Measurements from ENCODE around the gene DUSP3. TPM values are rescaled to one million over a fixed set of nuclear protein-coding genes. Genes with fewer than 3 reads are reported as not detected.

Gene DUSP3
- total RNA-seq, 3 donors from 2014 or later = 16.9 to 17.4 (median 17.2) TPM

DNA sequence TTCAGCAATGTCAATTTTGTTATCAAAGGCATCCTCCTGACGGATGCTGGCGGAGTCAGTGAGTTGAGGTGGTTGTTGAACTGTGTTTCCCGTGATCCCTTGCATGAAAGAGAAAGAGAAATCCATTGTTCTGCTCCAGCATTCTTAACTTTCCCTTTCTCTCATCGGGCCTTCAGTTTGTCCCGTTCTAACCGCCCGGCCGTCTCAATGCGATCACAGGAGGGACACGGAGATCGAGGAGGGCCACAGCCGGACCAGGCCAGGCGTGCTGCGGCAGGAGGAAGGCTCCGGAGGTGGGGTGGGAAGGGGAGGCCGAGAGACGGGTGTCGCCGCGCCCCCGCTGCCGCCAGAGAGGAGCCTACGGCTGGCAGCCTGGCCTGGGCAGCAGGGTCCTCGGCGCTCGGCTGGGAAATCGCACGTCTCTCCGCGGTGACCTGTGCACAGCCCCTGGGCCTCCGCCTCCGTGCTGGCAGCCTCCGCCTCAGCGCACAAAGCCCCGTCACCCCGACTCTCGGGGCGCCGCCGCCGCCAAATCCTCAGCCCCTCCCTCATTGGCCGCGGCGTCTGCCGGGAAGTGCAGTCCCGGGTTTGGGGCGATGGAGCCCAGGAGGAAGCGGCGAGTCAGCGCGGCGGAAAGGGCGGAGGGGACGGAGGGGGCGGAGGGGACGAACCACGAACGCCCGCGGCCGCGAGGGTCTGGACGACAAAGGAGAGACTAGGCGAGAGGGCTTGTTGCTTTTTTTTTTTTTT is 58.3 kb downstream of the DUSP3 start:
- Mint-ChIP-seq H3K9me3 (no peaks in the 10 kb centered on the region), H3K4me3 (peak overlapping the region; percentile 91), H3K4me1 (ENCODE audit: low read depth) (peaks cover 16% of the 10 kb centered on the region), H3K27me3 (ENCODE audit: low read depth) (peaks cover 10% of the 10 kb centered on the region), H3K36me3 (ENCODE audit: insufficient read depth) (no peaks in the 10 kb centered on the region)
- ATAC-seq (peak; percentile 90 to 95), DNase-seq (peak; percentile 65)

- DNase-seq = no peak
- Mint-ChIP-seq H3K9me3 (no peaks in the 10 kb centered on the region), H3K36me3 (ENCODE audit: insufficient read depth) (no peaks in the 10 kb centered on the region), H3K4me1 (ENCODE audit: low read depth) (peaks cover 18% of the 10 kb centered on the region), H3K4me3 (peak overlapping the region; percentile 91), H3K27me3 (ENCODE audit: low read depth) (peaks cover 19% of the 10 kb centered on the region)
- ATAC-seq = peak; percentile 23 to 51
Measured at GRCh38 chr17:43719578-43719977, 59.2 kb downstream of the DUSP3 start.

DNA sequence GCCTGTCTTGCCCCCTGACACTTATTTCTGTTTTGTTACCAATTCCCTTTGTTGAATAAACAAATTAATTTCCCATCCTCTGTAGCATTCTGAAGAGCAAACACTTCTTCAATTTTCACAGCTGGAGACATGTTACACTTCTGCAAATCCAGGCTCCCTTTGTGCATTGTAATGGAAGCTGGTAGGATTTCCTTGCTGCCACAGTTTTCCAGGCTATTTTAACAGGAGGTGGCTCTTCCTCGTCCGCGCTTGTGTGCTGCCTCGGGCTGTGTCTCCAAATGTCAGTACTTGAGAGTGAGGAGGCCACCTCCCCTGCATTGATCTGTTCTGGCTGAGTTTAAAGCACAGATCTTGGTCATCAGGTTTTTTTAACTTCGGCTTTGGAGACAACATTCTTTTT is 60.2 kb downstream of the DUSP3 start:
- H3K9me3 Mint-ChIP-seq = no peaks in the 10 kb centered on the region
- H3K4me3 Mint-ChIP-seq = no peak overlapping the region
- peaks cover 25% of the 10 kb centered on the region for H3K4me1 Mint-ChIP-seq (ENCODE audit: low read depth)
- peaks cover 25% of the 10 kb centered on the region for H3K27me3 Mint-ChIP-seq (ENCODE audit: low read depth)
- DNase-seq = no peak
- ATAC-seq = no peak
- H3K36me3 Mint-ChIP-seq (ENCODE audit: insufficient read depth) = no peaks in the 10 kb centered on the region

DNA sequence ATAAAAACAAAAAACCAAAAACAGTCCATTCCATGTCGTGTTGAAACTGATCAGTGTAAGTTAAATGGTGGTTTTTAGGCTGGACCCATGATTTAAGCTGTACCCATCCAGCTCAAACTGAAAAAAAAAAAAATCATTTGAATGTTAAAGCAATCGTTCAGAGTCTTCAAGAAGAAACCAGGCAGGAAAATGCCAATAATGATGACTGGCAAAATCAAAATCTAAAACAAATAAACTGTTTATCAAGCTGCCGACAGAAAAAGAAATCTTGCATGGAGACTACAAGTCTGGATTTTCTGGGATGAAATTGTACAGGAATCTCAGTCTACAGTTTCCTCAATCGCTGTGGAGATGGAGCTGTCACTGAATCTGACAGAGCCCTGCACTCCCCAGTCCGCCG is 60.9 kb downstream of the DUSP3 start:
- Mint-ChIP-seq H3K4me1 (ENCODE audit: low read depth) (peaks cover 30% of the 10 kb centered on the region), H3K9me3 (no peaks in the 10 kb centered on the region), H3K27me3 (ENCODE audit: low read depth) (peaks cover 30% of the 10 kb centered on the region), H3K36me3 (ENCODE audit: insufficient read depth) (no peaks in the 10 kb centered on the region), H3K4me3 (no peak overlapping the region)
- no peak for DNase-seq
- no peak for ATAC-seq

Other genes with a start within 250 kb of the DUSP3 start
- gene ETV4, start 232.6 kb downstream of the DUSP3 start, total RNA-seq = 1 to 10 TPM; 1.1 to 2.2 (median 2.2) TPM
- gene MEOX1, start 117.1 kb downstream of the DUSP3 start, total RNA-seq = under 1 TPM; 0.21 to 0.35 (median 0.24) TPM
- gene SOST, start 20.2 kb downstream of the DUSP3 start, total RNA-seq = not detected
- not detected for gene CFAP97D1, start 1.5 kb upstream of the DUSP3 start, total RNA-seq
- under 1 TPM; 0.24 to 0.94 (median 0.87) TPM for gene MPP3, start 54.2 kb upstream of the DUSP3 start, total RNA-seq
- gene CD300LG, start 68.2 kb upstream of the DUSP3 start, total RNA-seq = not detected
- under 1 TPM; 0.21 to 0.91 (median 0.54) TPM for gene MPP2, start 128.6 kb upstream of the DUSP3 start, total RNA-seq
- not detected for gene PPY, start 163.5 kb upstream of the DUSP3 start, total RNA-seq
- gene PYY, start 175.0 kb upstream of the DUSP3 start, total RNA-seq = not detected
- under 1 TPM; 0.25 to 0.52 (median 0.45) TPM for gene NAGS, start 225.6 kb upstream of the DUSP3 start, total RNA-seq
- gene TMEM101, start 236.0 kb upstream of the DUSP3 start, total RNA-seq = 10 to 100 TPM; 20.2 to 23.1 (median 22.5) TPM